HG02884 (cell line): Measurements from ENCODE around the gene CAPZA2.
"Not testable (repeated sequence)": the region's sequence is repeated elsewhere in the genome, so short reads cannot be mapped to it uniquely, and the experiment has no call there.

ENCODE experiments used
- ATAC-seq: cut with Tn5 transposase; IDR thresholded peaks from one replicate; pipeline ENCODE4 v1.9.1; 2021; ENCODE audit warnings: mild to moderate bottlenecking, moderate library complexity; ENCODE audit not compliant: unreplicated experiment

CAPZA2 gene

DNA sequence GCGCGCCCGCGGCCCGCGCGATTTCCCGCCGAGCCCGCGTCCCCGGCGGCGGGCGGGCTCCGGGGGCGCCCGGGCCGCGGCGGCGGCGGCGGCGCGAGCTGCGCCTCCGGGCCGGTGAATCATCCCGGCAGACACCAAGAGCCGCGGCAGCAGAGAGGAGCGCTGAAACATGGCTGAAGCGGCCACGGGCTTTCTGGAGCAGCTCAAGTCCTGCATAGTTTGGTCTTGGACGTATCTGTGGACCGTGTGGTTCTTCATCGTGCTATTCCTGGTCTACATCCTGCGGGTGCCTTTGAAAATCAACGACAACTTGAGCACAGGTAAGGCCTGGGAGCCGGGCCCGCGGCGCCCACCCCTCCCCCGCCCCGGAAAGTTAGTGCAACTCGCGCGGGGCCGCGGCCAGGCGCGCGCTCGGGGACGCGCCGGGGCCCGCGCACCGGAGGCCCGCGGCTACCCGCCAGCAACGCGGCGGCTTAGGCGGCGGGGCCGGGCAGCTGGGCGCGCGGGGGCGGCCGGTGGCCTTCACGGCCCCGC lies 91.1 kb downstream of the CAPZA2 start, which contains the start of gene ST7:
Gene ST7 (plus strand): TSS at position 130 of the 534 bp plus-strand sequence. CDS start 40 bp downstream, at position 170.
- ATAC-seq: peak; percentile 20

DNA sequence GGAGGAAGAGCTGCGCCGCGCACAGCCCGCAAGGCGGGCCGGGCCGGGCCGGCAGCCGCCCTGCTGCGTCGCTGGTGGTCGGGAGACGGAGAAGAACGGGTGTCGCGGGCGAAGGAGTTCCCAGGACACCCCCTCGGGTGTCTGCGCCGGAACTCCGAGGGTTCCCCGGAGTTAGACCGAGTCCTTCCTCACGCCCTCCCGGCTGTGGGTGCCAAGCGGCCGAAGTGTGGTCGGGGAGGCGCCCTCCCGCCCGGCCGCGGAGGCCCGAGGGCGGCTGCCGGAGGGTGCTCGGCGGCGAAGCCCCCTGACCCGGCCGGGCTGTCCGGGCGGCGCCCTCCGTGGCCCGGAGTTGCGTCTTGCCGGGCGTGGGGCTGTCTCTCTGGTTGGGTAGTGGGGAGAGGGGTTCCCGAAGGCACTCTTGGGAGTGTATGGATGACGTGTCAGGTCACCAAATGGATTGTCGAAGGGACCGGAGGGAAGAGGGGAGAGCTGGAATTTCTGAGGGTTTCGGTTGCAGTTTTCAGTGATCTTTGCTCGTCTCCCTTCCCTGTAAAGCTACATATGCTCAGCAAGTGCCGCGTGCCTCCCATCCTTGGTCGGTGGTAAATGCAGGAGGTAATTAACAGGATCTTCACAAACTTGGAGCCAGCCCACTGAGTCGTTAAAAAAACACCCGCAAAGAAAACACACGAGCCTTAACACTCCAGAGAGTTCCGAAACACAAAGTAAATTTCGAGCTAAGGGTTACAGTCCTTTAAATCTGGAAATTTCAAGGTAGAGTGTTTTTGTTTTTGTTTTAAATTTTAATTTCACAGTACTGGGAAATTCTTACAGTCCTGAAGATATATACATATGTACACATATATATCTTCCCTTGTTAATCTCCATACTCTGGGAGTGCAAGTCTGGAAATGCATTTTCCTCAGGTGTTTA lies 91.8 kb downstream of the CAPZA2 start:
- ATAC-seq: peak; percentile 8

DNA sequence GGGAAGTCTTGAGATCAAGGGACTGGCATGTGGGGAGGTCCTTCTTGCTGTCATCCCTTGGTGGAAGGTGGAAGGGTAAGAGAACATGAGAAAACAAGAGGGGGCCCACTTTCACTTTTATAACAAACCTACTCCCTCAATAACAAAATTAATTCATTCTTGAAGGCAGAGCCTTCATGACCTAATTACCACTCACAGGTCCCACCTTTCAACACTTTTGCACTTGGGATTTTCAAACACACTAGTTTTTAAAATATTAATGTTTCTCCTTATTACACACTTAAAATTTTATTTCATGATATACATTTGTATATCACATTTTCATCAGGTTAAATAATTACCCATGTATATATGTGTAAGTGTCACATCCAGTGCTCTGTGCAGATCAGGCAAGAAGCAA lies 93.0 kb downstream of the CAPZA2 start:
- ATAC-seq: no peak

DNA sequence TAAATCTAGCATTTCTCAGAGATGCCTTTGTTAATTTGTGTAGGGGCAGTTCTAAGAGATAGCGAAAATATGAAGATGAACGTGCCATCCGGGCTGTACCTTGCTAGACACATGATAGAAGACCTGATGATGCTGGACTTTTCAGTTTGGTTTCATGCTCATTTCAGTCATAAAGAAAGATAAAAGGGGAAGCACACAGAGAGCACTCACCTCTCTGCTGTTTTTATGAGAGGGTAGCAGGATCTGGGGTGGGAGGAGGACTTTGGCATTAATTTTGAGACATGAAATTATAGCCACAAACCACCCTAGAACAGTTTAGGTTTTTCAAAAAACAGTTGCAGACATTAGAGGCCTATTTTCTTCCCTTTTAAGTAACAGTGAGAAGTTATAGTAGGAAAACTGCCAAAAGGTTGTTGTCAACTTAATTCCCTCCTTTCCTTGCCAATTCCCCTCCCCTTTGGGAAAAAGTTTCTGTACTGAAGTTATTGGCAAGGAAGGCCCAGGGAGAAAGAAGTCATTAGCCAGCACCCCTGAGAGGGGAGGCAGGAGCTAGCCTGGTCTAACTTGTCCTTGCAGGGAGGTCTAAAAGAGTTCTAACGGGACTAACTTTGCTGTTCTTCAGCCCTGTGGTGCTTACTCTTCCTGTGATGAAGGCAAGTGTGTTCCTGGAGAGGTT lies 93.6 kb downstream of the CAPZA2 start:
- peak; percentile 72 for ATAC-seq

DNA sequence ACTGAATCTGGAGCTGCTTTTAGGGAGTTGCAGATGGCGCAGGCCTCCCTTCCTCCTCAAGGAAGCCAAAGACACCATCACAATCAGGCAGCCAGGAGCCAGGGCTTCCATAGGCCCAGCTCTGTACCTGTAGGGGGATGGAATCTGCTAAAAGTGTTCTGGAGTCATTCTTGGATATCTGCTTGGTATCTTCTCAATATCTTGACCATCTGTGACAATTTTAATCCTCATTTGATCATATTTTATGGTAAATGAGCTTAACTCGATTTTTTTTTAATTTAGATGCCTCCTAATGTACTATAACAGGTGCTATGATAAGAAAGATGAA lies 94.1 kb downstream of the CAPZA2 start:
- ATAC-seq: no peak

DNA sequence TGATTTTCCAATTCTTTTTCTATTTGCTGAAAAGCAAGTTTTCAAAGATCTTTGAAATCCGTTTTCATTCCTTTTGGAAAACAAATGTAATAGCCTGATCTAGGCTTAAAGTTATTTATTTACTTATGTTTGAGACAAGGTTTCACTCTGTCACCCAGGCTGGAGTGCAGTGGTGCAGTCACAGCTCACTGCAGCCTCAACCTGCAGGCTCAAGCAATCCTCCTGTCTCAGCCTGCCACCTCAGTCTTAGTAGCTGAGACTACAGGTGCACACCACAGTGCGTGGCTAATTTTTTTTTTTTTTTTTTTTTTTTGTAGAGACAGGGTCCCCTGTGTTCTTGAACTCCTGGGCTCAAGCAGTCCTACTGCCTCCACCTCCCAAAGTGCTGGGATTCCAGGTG lies 95.5 kb downstream of the CAPZA2 start:
- peak; percentile 29 for ATAC-seq

DNA sequence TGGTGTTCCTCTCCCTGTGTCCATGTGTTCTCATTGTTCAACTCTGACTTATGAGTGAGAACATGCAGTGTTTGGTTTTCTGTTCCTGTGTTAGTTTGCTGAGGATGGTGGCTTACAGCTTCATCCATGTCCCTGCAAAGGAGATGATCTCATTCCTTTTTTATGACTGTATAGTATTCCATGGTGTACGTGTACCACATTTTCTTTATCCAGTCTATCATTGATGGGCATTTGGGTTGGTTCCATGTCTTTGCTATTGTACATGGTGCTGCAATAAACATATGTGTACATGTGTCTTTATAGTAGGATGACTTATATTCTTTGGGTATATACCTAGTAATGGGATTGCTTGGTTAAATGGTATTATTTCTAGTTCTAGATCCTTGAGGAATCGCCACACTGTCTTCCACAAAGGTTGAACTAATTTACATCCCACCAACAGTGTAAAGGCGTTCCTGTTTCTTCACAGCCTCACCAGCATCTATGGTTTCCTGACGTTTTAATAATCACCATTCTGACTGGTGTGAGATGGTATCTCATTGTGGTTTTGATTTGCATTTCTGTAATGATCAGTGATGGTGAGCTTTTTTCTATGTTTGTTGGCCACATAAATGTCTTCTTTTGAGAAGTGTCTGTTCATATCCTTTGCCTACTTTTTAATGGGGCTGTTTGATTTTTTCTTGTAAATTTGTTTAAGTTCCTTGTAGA lies 99.7 kb downstream of the CAPZA2 start:
- not testable (repeated sequence) for ATAC-seq

DNA sequence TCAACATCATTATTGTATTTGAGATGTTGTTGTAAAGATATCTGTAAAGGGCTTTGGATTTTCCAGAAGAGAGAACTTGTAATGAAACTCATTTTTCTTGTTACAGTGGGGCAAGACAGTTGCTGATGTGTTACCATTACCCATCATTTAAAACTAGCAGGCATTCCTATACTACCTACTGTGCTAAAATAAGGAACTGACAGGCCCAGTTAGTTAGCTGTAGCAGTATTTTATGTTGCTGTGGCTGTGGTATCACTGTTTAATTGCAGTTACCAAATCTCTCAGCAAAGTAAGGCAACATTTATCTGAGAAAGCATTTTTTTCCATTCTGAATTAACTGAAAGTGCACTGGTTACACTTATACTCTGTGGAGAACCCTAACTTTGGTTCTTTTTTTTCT lies 100.8 kb downstream of the CAPZA2 start:
- no peak for ATAC-seq

DNA sequence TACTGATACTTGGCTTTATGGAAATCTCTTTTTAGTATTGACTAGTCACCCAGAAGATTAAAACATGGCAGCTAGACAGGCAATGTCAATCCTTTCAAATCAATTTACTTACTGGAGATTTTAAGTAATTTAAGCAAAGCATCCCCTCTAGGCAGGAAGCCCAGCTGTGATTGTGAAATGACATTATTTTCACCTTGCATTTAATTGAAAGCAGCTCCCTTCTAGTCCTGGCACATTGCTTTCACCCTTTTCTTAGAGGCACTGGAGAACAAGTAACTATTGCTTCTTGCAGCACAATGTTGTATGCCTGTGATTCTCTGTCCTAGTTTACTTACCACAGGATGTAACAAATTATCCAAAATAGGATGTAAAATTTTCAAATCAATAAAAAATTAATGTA lies 104.2 kb downstream of the CAPZA2 start:
- ATAC-seq: no peak

DNA sequence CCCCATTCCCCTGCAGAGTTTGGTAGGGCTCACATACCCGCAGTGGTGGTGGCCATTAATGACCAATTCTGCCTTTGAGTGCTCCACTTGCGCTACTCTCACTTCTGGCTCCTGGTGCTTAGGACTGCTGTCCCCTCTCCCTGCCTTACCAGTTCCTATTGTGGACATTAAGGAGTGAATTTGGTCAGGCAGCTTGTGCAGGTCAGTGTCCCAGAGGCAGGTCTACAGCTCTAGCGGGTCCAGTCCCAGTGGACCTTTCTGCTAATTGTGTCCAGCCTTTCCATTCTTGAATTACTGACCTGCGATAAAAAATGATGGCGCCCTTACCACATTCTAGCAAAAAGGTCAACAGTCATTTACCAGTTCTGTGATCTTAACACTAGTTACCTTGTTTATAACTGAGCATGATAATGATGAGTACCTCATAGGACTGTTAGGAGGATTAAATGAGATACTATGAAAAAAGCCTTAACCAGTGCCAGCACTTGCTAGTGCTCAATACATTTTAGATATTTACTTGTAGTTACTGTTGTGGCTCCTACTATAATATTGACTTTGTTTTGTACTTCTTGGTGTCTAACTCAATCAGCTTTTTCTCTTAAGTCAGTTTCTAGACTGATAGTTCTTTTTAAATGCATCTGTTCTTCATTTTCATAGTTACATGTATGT lies 105.0 kb downstream of the CAPZA2 start:
- ATAC-seq: no peak

DNA sequence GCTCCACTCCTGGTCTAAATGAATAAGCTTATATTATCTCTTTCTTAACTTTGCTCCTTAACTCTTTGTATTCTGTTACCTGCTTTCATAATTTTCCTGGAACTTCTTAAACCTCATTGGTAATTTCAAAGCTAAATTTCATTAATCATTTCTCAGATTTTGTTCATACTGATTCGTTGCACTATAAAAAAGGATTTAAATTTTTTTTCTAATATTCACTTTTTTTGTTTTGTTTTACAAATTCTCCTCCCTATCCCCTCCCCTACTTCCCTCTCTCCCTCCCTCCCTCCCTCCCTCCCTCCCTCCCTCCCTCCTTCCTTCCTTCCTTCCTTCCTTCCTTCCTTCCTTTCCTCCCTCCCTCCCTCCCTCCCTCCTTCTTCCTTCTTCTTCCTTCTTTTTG lies 105.6 kb downstream of the CAPZA2 start:
- no peak for ATAC-seq

DNA sequence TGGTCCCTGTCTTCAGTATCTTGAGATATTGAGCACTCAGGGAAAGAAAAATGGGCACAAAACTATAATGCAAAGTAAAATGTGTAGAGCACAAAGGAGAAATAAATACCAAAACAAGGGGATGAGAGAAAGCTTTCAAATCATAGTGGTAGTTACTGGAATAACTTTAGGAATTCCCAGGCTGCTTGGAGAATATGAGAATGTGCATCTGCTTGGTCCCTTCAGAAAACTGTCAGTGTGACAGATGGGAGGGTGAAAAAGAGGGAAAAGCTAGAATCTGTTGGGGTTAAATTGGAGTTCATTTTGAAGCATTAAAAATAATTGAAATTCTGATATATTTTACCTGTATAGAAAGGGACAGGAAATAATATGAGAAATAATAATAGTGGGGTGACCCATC lies 106.2 kb downstream of the CAPZA2 start:
- no peak for ATAC-seq

DNA sequence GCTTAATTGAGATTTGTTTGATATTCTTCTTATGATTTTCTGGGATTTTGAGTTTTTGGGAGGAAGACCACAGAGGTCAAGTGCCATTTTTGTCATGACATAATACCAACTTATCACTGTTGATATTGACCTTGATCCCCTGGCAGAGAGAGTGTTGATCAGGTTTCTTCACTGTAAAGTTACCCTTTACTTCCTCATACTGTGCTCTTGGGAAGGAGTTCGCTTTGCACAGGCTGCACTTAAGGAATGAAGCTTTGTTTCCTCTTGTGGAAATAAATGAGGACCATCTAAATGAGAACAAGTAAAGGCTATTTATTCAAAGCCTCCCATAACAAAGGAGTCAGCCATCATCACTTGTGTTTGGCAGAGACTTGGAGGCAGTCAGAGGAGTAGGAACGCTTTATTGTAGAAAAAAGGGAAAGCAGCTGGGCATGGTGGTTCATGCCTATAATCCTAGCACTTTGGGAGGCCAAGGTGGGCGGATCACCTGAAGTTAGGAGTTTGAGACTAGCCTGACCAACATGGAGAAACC lies 107.0 kb downstream of the CAPZA2 start:
- ATAC-seq: no peak

DNA sequence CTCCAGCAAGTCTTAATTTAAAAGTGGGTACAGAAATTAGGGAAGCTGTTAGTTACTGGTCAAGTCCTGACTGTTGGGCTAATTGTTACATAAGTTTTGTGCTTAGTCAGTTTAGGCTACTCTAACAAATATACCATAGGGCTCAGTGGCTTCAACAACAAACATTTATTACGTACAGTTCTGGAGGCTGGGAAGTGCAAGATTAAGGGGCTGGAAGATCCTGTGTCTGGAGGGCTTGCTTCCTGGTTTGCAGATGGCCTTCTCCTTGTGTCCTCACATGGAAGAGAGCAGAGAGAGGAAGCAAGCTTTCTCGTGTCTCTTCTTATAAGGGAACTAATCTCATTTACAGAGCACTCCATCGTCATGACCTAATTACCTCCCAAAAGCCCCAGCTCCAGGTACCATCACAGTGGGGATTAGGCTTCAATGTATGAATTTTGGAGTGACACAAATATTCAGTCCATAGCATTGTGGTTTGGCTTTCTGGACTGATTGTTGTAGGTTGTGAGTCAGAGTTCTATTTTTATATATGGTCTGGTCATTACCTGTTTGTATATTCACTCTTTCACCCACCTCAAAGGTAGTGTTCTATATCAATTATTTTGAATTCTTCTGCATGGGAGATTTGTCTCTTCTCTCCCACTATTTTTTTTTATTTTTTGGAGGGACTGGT lies 108.0 kb downstream of the CAPZA2 start:
- peak; percentile 82 for ATAC-seq

DNA sequence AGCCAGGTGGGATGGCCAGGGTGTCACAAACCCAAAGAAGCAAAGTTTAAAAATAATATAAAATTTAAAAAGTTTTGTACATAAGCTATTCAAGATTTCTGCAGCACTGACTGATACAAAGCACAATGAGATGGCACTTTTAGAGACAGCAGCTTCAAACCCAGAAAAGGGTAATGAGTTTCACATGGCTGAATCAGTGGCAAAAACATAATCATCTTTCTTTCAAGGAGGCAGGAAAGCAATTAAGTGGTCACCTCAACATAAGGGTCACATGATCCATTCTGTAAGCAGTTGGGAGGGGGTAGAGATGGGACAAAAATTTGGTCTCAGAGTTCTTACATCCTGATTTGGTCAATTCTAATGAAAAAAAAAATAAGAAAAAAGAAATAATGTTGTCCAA lies 108.8 kb downstream of the CAPZA2 start:
- not testable (repeated sequence) for ATAC-seq
